Kidney (tissue), 14 donors: ENCODE results near the gene CYP19A1. TPM values are rescaled to one million over a fixed set of nuclear protein-coding genes. Genes with fewer than 3 reads are reported as not detected.

Source experiments
- DNase-seq, 5 donors: peaks; one replicate each; pipeline ENCODE4 v3.0.0-alpha.2; 2013 to 2020
- FAIRE-seq: peaks from 2 replicates; lab custom pipeline; 2012; peaks lifted over from hg19 to GRCh38; lab: Jason Lieb, UNC
- H3K27ac ChIP-seq, 2 donors: one replicate each; pipeline ENCODE4 v1.7.0; 2013; ENCODE audit warnings: low read depth in 2 of 2, low read length in 2 of 2, inconsistent platforms in 1 of 2
- H3K27me3 ChIP-seq: one replicate; pipeline ENCODE4 v1.7.1; 2013; ENCODE audit warnings: low read length, inconsistent platforms; ENCODE audit not compliant: control insufficient read depth, insufficient read depth
- H3K36me3 ChIP-seq, 3 donors: one replicate each; pipeline versions ENCODE4 v1.7.0 to v1.7.1; 2013; ENCODE audit warnings: low read length in 3 of 3, control low read depth in 1 of 3, inconsistent platforms in 1 of 3; ENCODE audit not compliant: insufficient read depth in 3 of 3, control insufficient read depth in 2 of 3
- H3K4me1 ChIP-seq, 3 donors: one replicate each; pipeline versions ENCODE4 v1.7.0 to v1.7.1; 2013; ENCODE audit warnings: low read length in 3 of 3, inconsistent platforms in 1 of 3, low read depth in 1 of 3; ENCODE audit not compliant: control insufficient read depth in 2 of 3, insufficient read depth in 2 of 3
- H3K4me3 ChIP-seq, 3 donors: one replicate each; pipeline versions ENCODE4 v1.7.0 to v1.8.1; 2013; ENCODE audit warnings: low read length in 3 of 3, control low read depth in 1 of 3, inconsistent platforms in 1 of 3
- H3K9ac ChIP-seq, 3 donors: one replicate each; pipeline versions ENCODE4 v1.7.0 to v1.7.1; 2013; ENCODE audit warnings: low read length in 3 of 3, control low read depth in 1 of 3, inconsistent platforms in 1 of 3
- H3K9me3 ChIP-seq, 3 donors: one replicate each; pipeline versions ENCODE4 v1.7.0 to v1.7.1; 2013; ENCODE audit warnings: low read length in 3 of 3, control low read depth in 1 of 3, inconsistent platforms in 1 of 3; ENCODE audit not compliant: control insufficient read depth in 2 of 3, insufficient read depth in 1 of 3
- CTCF ChIP-seq: IDR thresholded peaks from 3 replicates; pipeline ENCODE4 v1.5.1; 2012; ENCODE audit warnings: mild to moderate bottlenecking, moderate library complexity, borderline replicate concordance; ENCODE audit not compliant: insufficient read depth; ENCODE audit errors: extremely low read depth
- intact Hi-C: fragments of 100-400 bp; cut with DNase I; formaldehyde crosslinking; loops from one replicate; pipeline ENCODE4 v1.11.1; 2022
- polyA plus RNA-seq: library from polyadenylated mRNA; stranded (reverse); fragments of 350-450 nt; fragmentation: Illumina TruSeq; extraction: RNeasy Lipid Tissue Mini Kit (QIAGEN cat#74804); gene quantifications from one replicate; pipeline ENCODE4 v1.2.3, GENCODE V29; 2014; ENCODE audit warnings: low read depth, low replicate concordance; ENCODE audit not compliant: insufficient read depth
- total RNA-seq: library from RNA; stranded (reverse); fragmentation: NEBNext Ultra II Directional; extraction: Animal tissue kit (Norgen Biotek cat#: 25700); gene quantifications from one replicate; pipeline ENCODE4 v1.2.1, GENCODE V29; 2021
- donor health status: control.
- donor health status: control.
- donor health status: control.
- donor health status: control.
- donor health status: control.
- donor health status: DM: yes; HTN: yes; CAD: no.
- donor health status: Normal renal cell carcinoma (clear cell type).

CYP19A1 gene
- total and polyA plus RNA-seq, 2 donors from 2014 or later, result 0.50 TPM; not detected in 1

- Histone ChIP-seq H3K9ac (no peak overlapping the region), H3K4me3 (no peak overlapping the region), H3K9me3 (no peaks in the 10 kb centered on the region), H3K4me1 (no peaks in the 10 kb centered on the region), H3K36me3 (no peaks in the 10 kb centered on the region), H3K27me3 (no peaks in the 10 kb centered on the region), H3K27ac (no peak overlapping the region)
- no peak for FAIRE-seq
- no peak for DNase-seq
- intact Hi-C loops, result no loop called here
- TF ChIP-seq CTCF, result no peak
Observed at GRCh38 chr15:51234176-51234927, 104.0 kb downstream of the CYP19A1 start.

- FAIRE-seq (no peak), DNase-seq (no peak)
- H3K9me3 ChIP-seq, result no peaks in the 10 kb centered on the region
- no peak overlapping the region for H3K4me3 ChIP-seq
- intact Hi-C loops, result no loop called here
- H3K9ac ChIP-seq, result no peak overlapping the region
- no peak overlapping the region for H3K27ac ChIP-seq
- H3K27me3 ChIP-seq, result no peaks in the 10 kb centered on the region
- no peaks in the 10 kb centered on the region for H3K36me3 ChIP-seq
- TF ChIP-seq CTCF, result no peak
- H3K4me1 ChIP-seq, result no peaks in the 10 kb centered on the region
Observed at GRCh38 chr15:51232581-51232980, 105.8 kb downstream of the CYP19A1 start.

- FAIRE-seq, result no peak
Observed at GRCh38 chr15:51229907-51230330, 108.5 kb downstream of the CYP19A1 start.

More at GRCh38 chr15:51229907-51230330, 108.5 kb downstream of the CYP19A1 start:
- H3K27me3 ChIP-seq, result no peaks in the 10 kb centered on the region
- H3K36me3 ChIP-seq, result no peaks in the 10 kb centered on the region
- no peak overlapping the region for H3K4me3 ChIP-seq
- DNase-seq, result peak in 3 of 5 donors; percentile 14 to 67 (median 51)
- no peak overlapping the region for H3K9ac ChIP-seq
- H3K4me1 ChIP-seq, result no peaks in the 10 kb centered on the region
- H3K9me3 ChIP-seq, result no peaks in the 10 kb centered on the region
- H3K27ac ChIP-seq, result no peak overlapping the region
- intact Hi-C loops, result no loop called here
- no peak for TF ChIP-seq CTCF
